Left colon (tissue), 2 donors: ENCODE results near the gene GRIN2C. TPM values are rescaled to one million over a fixed set of nuclear protein-coding genes. Genes with fewer than 3 reads are reported as not detected.

Source experiments
- ATAC-seq: fragments of 200-7000 bp; cut with Tn5 transposase; one replicate; pipeline ENCODE4 v1.9.1; 2020; ENCODE audit warnings: mild to moderate bottlenecking, moderate library complexity
- DNase-seq, 2 donors: peaks; one replicate each; pipeline ENCODE4 v3.0.0-alpha.2; 2020
- intact Hi-C, 2 donors: fragments of 100-400 bp; cut with DNase I in 1 of 2; cut with micrococcal nuclease in 1 of 2; formaldehyde crosslinking; loops; one replicate each; pipeline versions ENCODE4 v1.11.2 to v1.14.0; 2022; cut with DNase I, micrococcal nuclease
- total RNA-seq, 2 donors: library from RNA; stranded (reverse); fragmentation: NEBNext Ultra II Directional; extraction: Animal tissue kit (Norgen Biotek cat#: 25700); gene quantifications; one replicate each; pipeline ENCODE4 v1.2.1, GENCODE V29; 2021
- donor health status: DM: no; HTN: no; CAD: no.
- donor health status: DM: yes; HTN: yes; CAD: no.

Gene GRIN2C
- total RNA-seq, 2 donors from 2014 or later: 0.09 to 0.45 TPM

GRCh38 chr17:74812109-74813009 is 47.3 kb downstream of the GRIN2C start:
- ATAC-seq: no peak
- no peak for DNase-seq
- intact Hi-C loops: no loop called here

GRCh38 chr17:74810699-74811485 is 48.8 kb downstream of the GRIN2C start:
- DNase-seq: no peak
- ATAC-seq: no peak
- intact Hi-C loops: no loop called here

- intact Hi-C loops: no loop called here
- DNase-seq (no peak), ATAC-seq (no peak)
These were observed 50.8 kb downstream of the GRIN2C start for GRCh38 chr17:74808714-74809430.

- ATAC-seq: no peak
- DNase-seq: no peak
- intact Hi-C loops: no loop called here
These were observed 51.8 kb downstream of the GRIN2C start for GRCh38 chr17:74807925-74808324.

GRCh38 chr17:74807441-74807840 is 52.2 kb downstream of the GRIN2C start:
- no peak for DNase-seq
- ATAC-seq: no peak
- intact Hi-C loops: no loop called here

GRCh38 chr17:74806334-74806733 is 53.4 kb downstream of the GRIN2C start:
- intact Hi-C loops: no loop called here
- DNase-seq (no peak), ATAC-seq (no peak)

- ATAC-seq (no peak), DNase-seq (no peak)
- intact Hi-C loops: no loop called here
These were observed 54.1 kb downstream of the GRIN2C start for GRCh38 chr17:74805591-74805991.

- ATAC-seq (no peak), DNase-seq (no peak)
- intact Hi-C loops: no loop called here
These were observed 55.0 kb downstream of the GRIN2C start for GRCh38 chr17:74804683-74805082.

GRCh38 chr17:74803971-74804370 is 55.7 kb downstream of the GRIN2C start:
- DNase-seq (no peak), ATAC-seq (no peak)
- intact Hi-C loops: no loop called here

GRCh38 chr17:74803388-74803930 is 56.2 kb downstream of the GRIN2C start:
- intact Hi-C loops: no loop called here
- ATAC-seq: no peak
- DNase-seq: no peak

GRCh38 chr17:74801896-74802295 is 57.8 kb downstream of the GRIN2C start:
- intact Hi-C loops: no loop called here
- no peak for DNase-seq
- ATAC-seq: no peak

- DNase-seq (no peak), ATAC-seq (no peak)
- intact Hi-C loops: no loop called here
These were observed 59.2 kb downstream of the GRIN2C start for GRCh38 chr17:74800531-74800930.

- intact Hi-C loops: loop anchor here in 1 of 2 donors (10.0 kb wide), 1 partner anchor 66 kb away; no protein-coding TSS in a partner anchor
- no peak for ATAC-seq
- DNase-seq: no peak
These were observed 60.6 kb downstream of the GRIN2C start for GRCh38 chr17:74799097-74799496.

GRCh38 chr17:74798239-74798707 is 61.4 kb downstream of the GRIN2C start:
- ATAC-seq (no peak), DNase-seq (no peak)
- intact Hi-C loops: loop anchor here in 1 of 2 donors (10.0 kb wide), 1 partner anchor 67 kb away; no protein-coding TSS in a partner anchor

GRCh38 chr17:74797824-74798223 is 61.9 kb downstream of the GRIN2C start:
- intact Hi-C loops: loop anchor here in 1 of 2 donors (10.0 kb wide), 1 partner anchor 67 kb away; no protein-coding TSS in a partner anchor
- DNase-seq: no peak
- no peak for ATAC-seq

- ATAC-seq (no peak), DNase-seq (no peak)
- intact Hi-C loops: loop anchor here in 1 of 2 donors (10.0 kb wide), 1 partner anchor 68 kb away; no protein-coding TSS in a partner anchor
These were observed 62.8 kb downstream of the GRIN2C start for GRCh38 chr17:74796866-74797265.

- intact Hi-C loops: loop anchor here in 1 of 2 donors (10.0 kb wide), 1 partner anchor 69 kb away; no protein-coding TSS in a partner anchor
- no peak for ATAC-seq
These were observed 63.5 kb downstream of the GRIN2C start for GRCh38 chr17:74796211-74796610.

GRCh38 chr17:74795327-74796020 is 64.2 kb downstream of the GRIN2C start:
- DNase-seq: no peak
- intact Hi-C loops: loop anchor here in 1 of 2 donors (10.0 kb wide), 1 partner anchor 69 kb away; no protein-coding TSS in a partner anchor
- ATAC-seq: no peak

More at GRCh38 chr17:74796211-74796610, 63.5 kb downstream of the GRIN2C start:
- DNase-seq: no peak
